NT2/D1 (cell line): Measurements from ENCODE around the gene PRSS58.

Source experiments
- YY1 ChIP-seq: IDR thresholded peaks from 2 replicates; pipeline ENCODE4 v1.6.1; 2011; ENCODE audit not compliant: insufficient read length, insufficient read depth
- ZNF274 ChIP-seq: IDR thresholded peaks from 2 replicates; pipeline ENCODE4 v1.6.1; 2011; ENCODE audit warnings: mild to moderate bottlenecking, low read depth, low read length

- no peak for TF ChIP-seq YY1
- no peak for TF ChIP-seq ZNF274
These were observed 17.2 kb upstream of the PRSS58 start for GRCh38 chr7:142275028-142275427.
